ENCODE data around the gene TUBB2B. TPM values are rescaled to one million over a fixed set of nuclear protein-coding genes. Genes with fewer than 3 reads are reported as not detected.

The TUBB2B gene
- total and polyA plus RNA-seq, 4 experiments from 2014 or later = 0.22 to 0.32 TPM; not detected in 2

- POLR2A ChIA-PET (ENCODE audit: partially characterized antibody) = interaction anchor here (0.6 to 2.7 kb wide), 18 partner anchors 8 to 762 kb away, joined by 3 to 10 read pairs (median 3); partner anchors contain the start of genes BPHL, FAM50B, NQO2 and RIPK1
- intact Hi-C loops (cut with micrococcal nuclease) = loop anchor here (2.0 to 10.0 kb wide), 9 partner anchors 98 to 1518 kb away; partner anchors contain the start of genes BPHL, CDYL, ECI2 and NQO2
- no peaks in the 10 kb centered on the region for H3K9me3 ChIP-seq (ENCODE audit: control insufficient read depth in 1 of 2, low read length in 2 of 2)
- peak within 1 kb of the TSS; percentile 44 to 67 for H3K4me3 ChIP-seq (ENCODE audit: low read length in 2 of 2)
- H3K36me3 Mint-ChIP-seq = peaks cover 10 to 27% of the 10 kb centered on the region in 2 donors
- H3K9me3 Mint-ChIP-seq = peaks cover 0 to 1% (median 0%) of the 10 kb centered on the region in 8 donors
- no peaks in the 10 kb centered on the region for H3K27me3 ChIP-seq (ENCODE audit: insufficient read depth, low read length)
- DNase-seq = peak; percentile 87 to 92 (median 88)
- peak within 1 kb of the TSS; percentile 93 to 99 (median 96) for H3K4me3 Mint-ChIP-seq
- H3K27me3 Mint-ChIP-seq = no peaks in the 10 kb centered on the region
- H3K4me1 ChIP-seq (ENCODE audit: insufficient read depth, low read length) = peaks cover 45% of the 10 kb centered on the region
- H3K27ac Mint-ChIP-seq = peak within 1 kb of the TSS; percentile 92 to 99 (median 95)
- peaks cover 10% of the 10 kb centered on the region for H3K36me3 ChIP-seq (ENCODE audit: insufficient read depth, low read length)
- CTCF ChIA-PET (ENCODE audit: partially characterized antibody) = interaction anchor here (0.7 to 4.4 kb wide), 9 partner anchors 8 to 719 kb away, joined by 3 to 33 read pairs (median 3); partner anchors contain the start of genes BPHL, FAM50B and TUBB2A
- peaks cover 21 to 49% (median 37%) of the 10 kb centered on the region in 4 donors for H3K4me1 Mint-ChIP-seq
- peak within 1 kb of the TSS; percentile 70 for H3K27ac ChIP-seq (ENCODE audit: low read depth, low read length)
Measured at GRCh38 chr6:3258720-3259490, 31.5 kb upstream of the TUBB2B start, which contains the start of gene PSMG4. Gene PSMG4 (plus strand): TSS chr6:3258947. CDS start chr6:3259023, 76 bp downstream.

GRCh38 chr6:3258201-3258600, 30.7 kb upstream of the TUBB2B start:
- ChIA-PET POLR2A (ENCODE audit: partially characterized antibody) (interaction anchor here (1.1 to 2.7 kb wide), 8 partner anchors 7 to 763 kb away, joined by 3 to 10 read pairs (median 6); partner anchors contain the start of genes FAM50B, RIPK1 and TUBB2A), CTCF (ENCODE audit: partially characterized antibody) (interaction anchor here (2.1 kb wide), 1 partner anchor 99 kb away, joined by 7 read pairs; no protein-coding TSS in a partner anchor)
- peak overlapping the region in 2 of 7 donors; percentile 61 to 92 for H3K27ac Mint-ChIP-seq
- no peaks in the 10 kb centered on the region for H3K27me3 Mint-ChIP-seq
- Histone ChIP-seq H3K9me3 (ENCODE audit: control insufficient read depth in 1 of 2, low read length in 2 of 2) (no peaks in the 10 kb centered on the region), H3K27ac (ENCODE audit: low read depth, low read length) (no peak overlapping the region), H3K36me3 (ENCODE audit: insufficient read depth, low read length) (peaks cover 4% of the 10 kb centered on the region), H3K4me1 (ENCODE audit: insufficient read depth, low read length) (peaks cover 38% of the 10 kb centered on the region), H3K27me3 (ENCODE audit: insufficient read depth, low read length) (no peaks in the 10 kb centered on the region), H3K4me3 (ENCODE audit: low read length in 2 of 2) (peak overlapping the region in 1 of 2 donors; percentile 67)
- peak overlapping the region in 6 of 8 donors; percentile 63 to 85 (median 79) for H3K4me3 Mint-ChIP-seq
- peaks cover 19 to 43% (median 33%) of the 10 kb centered on the region in 4 donors for H3K4me1 Mint-ChIP-seq
- H3K9me3 Mint-ChIP-seq = peaks cover 0 to 1% (median 0%) of the 10 kb centered on the region in 8 donors
- DNase-seq = no peak
- intact Hi-C loops (cut with micrococcal nuclease) = loop anchor here (2.0 to 10.0 kb wide), 9 partner anchors 99 to 1519 kb away; partner anchors contain the start of genes BPHL, CDYL, ECI2 and NQO2
- peaks cover 4 to 22% of the 10 kb centered on the region in 2 donors for H3K36me3 Mint-ChIP-seq

GRCh38 chr6:3253597-3253961, 26.1 kb upstream of the TUBB2B start:
- Histone ChIP-seq H3K36me3 (ENCODE audit: insufficient read depth, low read length) (no peaks in the 10 kb centered on the region), H3K4me1 (ENCODE audit: insufficient read depth, low read length) (peaks cover 14% of the 10 kb centered on the region), H3K4me3 (ENCODE audit: low read length in 2 of 2) (no peak overlapping the region), H3K27ac (ENCODE audit: low read depth, low read length) (no peak overlapping the region), H3K9me3 (ENCODE audit: control insufficient read depth in 1 of 2, low read length in 2 of 2) (no peaks in the 10 kb centered on the region), H3K27me3 (ENCODE audit: insufficient read depth, low read length) (no peaks in the 10 kb centered on the region)
- intact Hi-C loops (cut with micrococcal nuclease) = loop anchor here (10.0 kb wide), 1 partner anchor 489 kb away; the partner anchor contains the start of gene WRNIP1
- Mint-ChIP-seq H3K36me3 (peaks cover under 1 to 4% of the 10 kb centered on the region in 2 donors), H3K27me3 (peaks cover 16 to 19% of the 10 kb centered on the region in 2 donors), H3K27ac (no peak overlapping the region), H3K4me1 (peaks cover 4 to 15% (median 6%) of the 10 kb centered on the region in 4 donors), H3K4me3 (no peak overlapping the region), H3K9me3 (peaks cover 0 to 1% (median 0%) of the 10 kb centered on the region in 8 donors)
- DNase-seq = no peak
- ChIA-PET POLR2A (ENCODE audit: partially characterized antibody) (interaction anchor here (1.1 kb wide), 1 partner anchor 90 kb away, joined by 3 read pairs; no protein-coding TSS in a partner anchor), CTCF (ENCODE audit: partially characterized antibody) (interaction anchor here (0.7 to 4.8 kb wide), 6 partner anchors 9 to 190 kb away, joined by 3 to 83 read pairs (median 3); partner anchors contain the start of gene TUBB2A)

- ChIA-PET CTCF (ENCODE audit: partially characterized antibody) (interaction anchor here (1.1 to 4.8 kb wide), 8 partner anchors 8 to 263 kb away, joined by 3 to 83 read pairs (median 8); partner anchors contain the start of gene TUBB2A), POLR2A (ENCODE audit: partially characterized antibody) (no interaction called here)
- Histone ChIP-seq H3K27me3 (ENCODE audit: insufficient read depth, low read length) (no peaks in the 10 kb centered on the region), H3K27ac (ENCODE audit: low read depth, low read length) (no peak overlapping the region), H3K36me3 (ENCODE audit: insufficient read depth, low read length) (no peaks in the 10 kb centered on the region), H3K4me3 (ENCODE audit: low read length in 2 of 2) (no peak overlapping the region), H3K4me1 (ENCODE audit: insufficient read depth, low read length) (peaks cover 9% of the 10 kb centered on the region), H3K9me3 (ENCODE audit: control insufficient read depth in 1 of 2, low read length in 2 of 2) (no peaks in the 10 kb centered on the region)
- intact Hi-C loops (cut with micrococcal nuclease) = loop anchor here (10.0 kb wide), 1 partner anchor 488 kb away; the partner anchor contains the start of gene WRNIP1
- peaks cover 4 to 15% (median 6%) of the 10 kb centered on the region in 4 donors for H3K4me1 Mint-ChIP-seq
- no peak overlapping the region for H3K4me3 Mint-ChIP-seq
- no peak for DNase-seq
- H3K36me3 Mint-ChIP-seq = peaks cover 0 to 4% of the 10 kb centered on the region in 2 donors
- H3K27me3 Mint-ChIP-seq = peaks cover 21 to 24% of the 10 kb centered on the region in 2 donors
- H3K27ac Mint-ChIP-seq = peak overlapping the region in 1 of 7 donors; percentile 11
- peaks cover 0 to 1% (median 0%) of the 10 kb centered on the region in 8 donors for H3K9me3 Mint-ChIP-seq
Measured at GRCh38 chr6:3252861-3253596, 25.6 kb upstream of the TUBB2B start.

- no peak for DNase-seq
- ChIA-PET CTCF (ENCODE audit: partially characterized antibody) (interaction anchor here (0.9 to 5.9 kb wide), 24 partner anchors 9 to 769 kb away, joined by 3 to 83 read pairs (median 5); partner anchors contain the start of gene TUBB2A), POLR2A (ENCODE audit: partially characterized antibody) (interaction anchor here (1.2 to 1.5 kb wide), 3 partner anchors 95 to 264 kb away, joined by 3 to 7 read pairs (median 5); partner anchors contain the start of genes RIPK1 and TUBB2A)
- peaks cover 0 to 1% (median 0%) of the 10 kb centered on the region in 8 donors for H3K9me3 Mint-ChIP-seq
- H3K27ac Mint-ChIP-seq = peak overlapping the region in 1 of 7 donors; percentile 29
- Histone ChIP-seq H3K27ac (ENCODE audit: low read depth, low read length) (no peak overlapping the region), H3K36me3 (ENCODE audit: insufficient read depth, low read length) (no peaks in the 10 kb centered on the region), H3K27me3 (ENCODE audit: insufficient read depth, low read length) (no peaks in the 10 kb centered on the region), H3K4me1 (ENCODE audit: insufficient read depth, low read length) (peaks cover 9% of the 10 kb centered on the region), H3K9me3 (ENCODE audit: control insufficient read depth in 1 of 2, low read length in 2 of 2) (no peaks in the 10 kb centered on the region), H3K4me3 (ENCODE audit: low read length in 2 of 2) (no peak overlapping the region)
- peaks cover 0 to 4% of the 10 kb centered on the region in 2 donors for H3K36me3 Mint-ChIP-seq
- peaks cover 4 to 15% (median 6%) of the 10 kb centered on the region in 4 donors for H3K4me1 Mint-ChIP-seq
- intact Hi-C loops (cut with micrococcal nuclease) = loop anchor here (10.0 kb wide), 1 partner anchor 488 kb away; the partner anchor contains the start of gene WRNIP1
- peak overlapping the region in 1 of 8 donors; percentile 35 for H3K4me3 Mint-ChIP-seq
- H3K27me3 Mint-ChIP-seq = peaks cover 25 to 28% of the 10 kb centered on the region in 2 donors
Measured at GRCh38 chr6:3252369-3252768, 24.9 kb upstream of the TUBB2B start.

Measured in CD4-positive, alpha-beta memory T cell (primary cell).